PC-3 (cell line): ENCODE measurements around the gene DPM3. TPM values are rescaled to one million over a fixed set of nuclear protein-coding genes. Genes with fewer than 3 reads are reported as not detected.

Experiments used
- ATAC-seq: fragments of 200-7000 bp; cut with Tn5 transposase; 2 replicates; pipeline ENCODE4 v1.9.1; 2020; ENCODE audit warnings: mild to moderate bottlenecking, moderate library complexity
- BruUV-seq: library from RNA; stranded (reverse); fragments of 400-500 nt; replicated peaks from 2 replicates; lab custom pipeline; 2021; lab: Mats Ljungman, UMichigan
- CTCF ChIA-PET: fragments of 300-600 bp; sonication (Branson Sonifier 250); formaldehyde crosslinking; loops from one replicate; lab custom pipeline; 2022; ENCODE audit warnings: antibody characterized with exemption; lab: Charles Lee
- POLR2A ChIA-PET: fragments of 300-600 bp; sonication (Branson Sonifier 250); formaldehyde crosslinking; loops from one replicate; lab custom pipeline; 2022; ENCODE audit warnings: antibody characterized with exemption; ENCODE audit not compliant: unreplicated experiment; lab: Charles Lee
- DNase-seq: peaks from one replicate; pipeline ENCODE4 v3.0.0-alpha.2; 2015
- H2AFZ ChIP-seq: fragments of 300-600 bp; sonication (generic); 2 replicates; pipeline ENCODE4 v1.6.0; 2016; ENCODE audit warnings: antibody characterized with exemption, low read length
- H3F3A ChIP-seq: fragments of 300-600 bp; sonication (generic); one replicate; pipeline ENCODE4 v1.6.0; 2017; ENCODE audit warnings: antibody characterized with exemption, low read length, control low read depth, mild to moderate bottlenecking; ENCODE audit not compliant: unreplicated experiment
- H3K27ac ChIP-seq: fragments of 300-600 bp; sonication (generic); 2 replicates; pipeline ENCODE4 v1.5.1; 2016; ENCODE audit warnings: mild to moderate bottlenecking, low read length
- H3K27me3 ChIP-seq: fragments of 300-600 bp; sonication (generic); 2 replicates; pipeline ENCODE4 v1.6.1; 2016; ENCODE audit warnings: low read length, mixed read lengths
- H3K36me3 ChIP-seq: fragments of 300-600 bp; sonication (generic); 2 replicates; pipeline ENCODE4 v1.6.1; 2016; ENCODE audit warnings: low read depth, mixed run types, low read length, mixed read lengths
- H3K4me1 ChIP-seq: fragments of 300-600 bp; sonication (generic); 2 replicates; pipeline ENCODE4 v1.5.1; 2016; ENCODE audit warnings: low read length; ENCODE audit not compliant: insufficient read depth
- H3K4me2 ChIP-seq: fragments of 300-600 bp; sonication (generic); 2 replicates; pipeline ENCODE4 v1.6.0; 2016; ENCODE audit warnings: low read length
- H3K4me3 ChIP-seq: fragments of 300-600 bp; sonication (generic); 2 replicates; pipeline ENCODE4 v1.5.1; 2016; ENCODE audit warnings: mild to moderate bottlenecking, low read length, mixed read lengths
- H3K79me2 ChIP-seq: fragments of 300-600 bp; sonication (generic); 2 replicates; pipeline ENCODE4 v1.6.1; 2017; ENCODE audit warnings: low read length, mixed read lengths
- H3K9ac ChIP-seq: fragments of 300-600 bp; sonication (generic); 2 replicates; pipeline ENCODE4 v1.6.0; 2016; ENCODE audit warnings: mild to moderate bottlenecking, low read length
- H3K9me2 ChIP-seq: fragments of 300-600 bp; sonication (generic); replicated peaks from 2 replicates; pipeline ENCODE4 v1.6.1; 2016; ENCODE audit warnings: mixed run types, low read length, mixed read lengths
- H3K9me3 ChIP-seq: fragments of 300-600 bp; sonication (generic); 2 replicates; pipeline ENCODE4 v1.6.1; 2016; ENCODE audit warnings: low read length, mixed read lengths
- H4K20me1 ChIP-seq: fragments of 300-600 bp; sonication (generic); 2 replicates; pipeline ENCODE4 v1.6.1; 2016; ENCODE audit warnings: low read length, mixed read lengths
- CTCF ChIP-seq: fragments of 300-600 bp; sonication (generic); conservative IDR thresholded peaks from 2 replicates; pipeline ENCODE4 v1.5.1; 2017; ENCODE audit warnings: antibody characterized with exemption, low read depth, mild to moderate bottlenecking, low read length
- EZH2 ChIP-seq: fragments of 300-600 bp; sonication (generic); IDR thresholded peaks from one replicate; pipeline ENCODE4 v1.6.1; 2017; ENCODE audit warnings: antibody characterized with exemption, mild to moderate bottlenecking, low read length; ENCODE audit not compliant: unreplicated experiment
- EZH2phosphoT487 ChIP-seq: fragments of 300-600 bp; sonication (generic); IDR thresholded peaks from 2 replicates; pipeline ENCODE4 v1.6.1; 2018; ENCODE audit warnings: mild to moderate bottlenecking, antibody characterized with exemption, low read length, borderline replicate concordance
- intact Hi-C: fragments of 100-400 bp; cut with micrococcal nuclease; formaldehyde crosslinking; loops from 2 replicates; pipeline ENCODE4 v1.9.0; 2023
- total RNA-seq: library from RNA; depleted of rRNA; stranded (reverse); fragments of >200 nt; gene quantifications from 2 replicates; pipeline ENCODE4 v1.2.3, GENCODE V29; 2014; rRNA removed

The DPM3 gene
- total RNA-seq, 1 experiment from 2014 or later: 74.3 TPM

- ATAC-seq (no peak), DNase-seq (no peak)
- Histone ChIP-seq H3K9ac (no peak overlapping the region), H3K9me2 (no peaks in the 10 kb centered on the region), H3K4me3 (no peak overlapping the region), H2AFZ (no peak overlapping the region), H3K27me3 (no peaks in the 10 kb centered on the region), H3K4me1 (peaks cover 9% of the 10 kb centered on the region), H3K9me3 (no peaks in the 10 kb centered on the region), H3K36me3 (no peaks in the 10 kb centered on the region), H4K20me1 (no peaks in the 10 kb centered on the region), H3K27ac (no peak overlapping the region), H3K4me2 (no peak overlapping the region), H3K79me2 (no peaks in the 10 kb centered on the region), H3F3A (no peaks in the 10 kb centered on the region)
- POLR2A ChIA-PET: no interaction called here
- BruUV-seq: no TSS peak
- CTCF ChIA-PET: interaction anchor here (0.6 to 2.0 kb wide), 8 partner anchors 33 to 459 kb away, joined by 3 to 57 read pairs (median 5); partner anchors contain the start of gene KRTCAP2
- no peak for TF ChIP-seq EZH2
- TF ChIP-seq CTCF: no peak
- TF ChIP-seq EZH2phosphoT487: no peak
- intact Hi-C loops: no loop called here
Observed at GRCh38 chr1:155092131-155092530, 48.2 kb downstream of the DPM3 start.

DNA sequence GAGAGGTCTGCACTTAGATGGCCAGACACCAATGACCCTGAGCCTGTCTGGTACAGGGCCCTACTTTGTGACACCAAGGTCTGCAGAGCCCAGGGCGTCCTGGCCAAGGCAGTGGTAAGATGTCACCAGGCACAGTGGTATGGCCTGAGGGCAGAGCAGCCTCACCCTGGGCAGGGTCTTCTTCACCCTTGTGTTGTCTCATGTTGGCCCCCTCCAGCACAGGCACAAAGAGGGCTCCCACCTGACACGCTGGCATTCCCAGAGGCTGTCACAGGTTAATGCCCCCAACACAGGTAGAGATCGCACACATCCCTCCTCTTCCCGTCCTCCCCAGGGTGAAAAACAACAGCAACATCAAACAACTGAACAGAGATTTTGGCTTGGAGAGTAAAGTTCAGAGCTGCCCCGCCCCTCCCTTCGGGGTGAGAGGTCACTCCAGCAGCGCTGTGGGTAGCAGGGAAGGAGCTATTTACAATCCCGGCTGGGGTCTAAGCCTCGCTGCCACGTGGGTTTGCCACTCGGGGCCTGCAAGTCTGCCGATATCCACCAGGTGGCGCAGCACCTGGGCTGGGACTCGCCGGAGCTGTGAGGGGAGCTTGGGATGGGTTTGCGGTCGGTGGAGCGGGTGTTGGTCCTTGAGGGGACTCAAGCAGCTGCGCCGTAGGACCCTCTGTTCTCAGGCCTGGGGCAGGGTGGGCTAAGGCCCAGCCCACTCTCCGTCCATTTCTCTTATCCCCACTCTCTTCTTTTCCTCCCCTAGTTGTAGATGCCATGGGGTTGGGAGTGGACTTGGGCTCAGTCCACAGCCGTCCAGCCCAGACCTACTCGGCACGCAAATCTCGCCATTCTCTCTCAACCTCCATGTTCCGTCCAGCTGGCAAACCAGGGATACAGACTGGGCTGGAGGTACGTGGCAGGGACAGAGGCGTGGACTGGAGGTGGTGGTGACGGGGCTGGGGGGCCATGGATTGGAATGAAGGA is 49.0 kb downstream of the DPM3 start:
- Histone ChIP-seq H3K4me3 (peak overlapping the region; percentile 45), H3K27ac (no peak overlapping the region), H3K4me1 (peaks cover 13% of the 10 kb centered on the region), H3K36me3 (no peaks in the 10 kb centered on the region), H3K79me2 (no peaks in the 10 kb centered on the region), H3K9ac (peak overlapping the region; percentile 23; the same call in 1 of the 2 replicates), H3F3A (no peaks in the 10 kb centered on the region), H4K20me1 (no peaks in the 10 kb centered on the region), H3K27me3 (no peaks in the 10 kb centered on the region), H2AFZ (peak overlapping the region; percentile 97), H3K4me2 (peak overlapping the region; percentile 80), H3K9me3 (no peaks in the 10 kb centered on the region), H3K9me2 (no peaks in the 10 kb centered on the region)
- ChIA-PET POLR2A (interaction anchor here (0.7 kb wide), 1 partner anchor 48 kb away, joined by 4 read pairs; no protein-coding TSS in a partner anchor), CTCF (interaction anchor here (0.6 to 2.0 kb wide), 9 partner anchors 24 to 1747 kb away, joined by 3 to 57 read pairs (median 5); partner anchors contain the start of gene KRTCAP2)
- no peak for TF ChIP-seq EZH2
- peak; percentile 99 for TF ChIP-seq CTCF
- no peak for TF ChIP-seq EZH2phosphoT487
- DNase-seq: peak; percentile 93
- no TSS peak for BruUV-seq
- intact Hi-C loops: loop anchor here (1.0 kb wide), 1 partner anchor 76 kb away; no protein-coding TSS in a partner anchor
- peak; percentile 72 for ATAC-seq

Other genes starting within 250 kb of the DPM3 start
- 32.3 and 41.5 TPM in 2 replicates for gene PMVK, start 203.8 kb downstream of the DPM3 start, total RNA-seq
- 35.4 and 43.1 TPM in 2 replicates for gene PBXIP1, start 184.4 kb downstream of the DPM3 start, total RNA-seq
- 41.7 and 43.3 TPM in 2 replicates for gene PYGO2, start 178.7 kb downstream of the DPM3 start, total RNA-seq
- gene SHC1, start 169.8 kb downstream of the DPM3 start, total RNA-seq: 106 and 107 TPM in 2 replicates
- 330 and 390 TPM in 2 replicates for gene CKS1B, start 165.8 kb downstream of the DPM3 start, total RNA-seq
- gene FLAD1, start 157.2 kb downstream of the DPM3 start, total RNA-seq: 58.5 and 84.0 TPM in 2 replicates
- gene LENEP, start 146.9 kb downstream of the DPM3 start, total RNA-seq: not detected in 2 replicates
- 39.7 and 59.1 TPM in 2 replicates for gene ZBTB7B, start 137.7 kb downstream of the DPM3 start, total RNA-seq
- 0.18 and 3.0 TPM in 2 replicates for gene DCST2, start 106.8 kb downstream of the DPM3 start, total RNA-seq
- gene DCST1, start 106.7 kb downstream of the DPM3 start, total RNA-seq: not detected in 2 replicates
- 334 and 384 TPM in 2 replicates for gene ADAM15, start 89.2 kb downstream of the DPM3 start, total RNA-seq
- 36.7 and 37.4 TPM in 2 replicates for gene EFNA4, start 76.8 kb downstream of the DPM3 start, total RNA-seq
- gene EFNA3, start 61.7 kb downstream of the DPM3 start, total RNA-seq: 16.2 and 23.5 TPM in 2 replicates
- 29.4 and 49.9 TPM in 2 replicates for gene EFNA1, start 12.7 kb downstream of the DPM3 start, total RNA-seq
- 59.2 and 75.2 TPM in 2 replicates for gene SLC50A1, start 4.7 kb downstream of the DPM3 start, total RNA-seq
- 241 and 257 TPM in 2 replicates for gene KRTCAP2, start 32.8 kb upstream of the DPM3 start, total RNA-seq
- 4.1 and 5.4 TPM in 2 replicates for gene TRIM46, start 33.3 kb upstream of the DPM3 start, total RNA-seq
- gene THBS3, start 67.4 kb upstream of the DPM3 start, total RNA-seq: 12.0 and 13.0 TPM in 2 replicates
- gene MTX1, start 68.2 kb upstream of the DPM3 start, total RNA-seq: 141 and 152 TPM in 2 replicates
- gene ENTREP3, start 115.0 kb upstream of the DPM3 start, total RNA-seq: 30.9 and 54.7 TPM in 2 replicates
- 218 and 219 TPM in 2 replicates for gene SCAMP3, start 121.8 kb upstream of the DPM3 start, total RNA-seq
- gene CLK2, start 133.0 kb upstream of the DPM3 start, total RNA-seq: 44.5 and 49.9 TPM in 2 replicates
- 1.8 and 1.9 TPM in 2 replicates for gene HCN3, start 136.9 kb upstream of the DPM3 start, total RNA-seq
- gene PKLR, start 160.9 kb upstream of the DPM3 start, total RNA-seq: not detected in 2 replicates
- 301 and 313 TPM in 2 replicates for gene FDPS, start 168.3 kb upstream of the DPM3 start, total RNA-seq
- 80.3 and 85.1 TPM in 2 replicates for gene RUSC1, start 180.4 kb upstream of the DPM3 start, total RNA-seq